ENCODE results near the gene HEXA.
A peak's percentile ranks its signal among the peaks of the same experiment; 100 is the strongest.

HEXA gene

GRCh38 chr15:72312605-72313447, 63.0 kb downstream of the HEXA start:
- peak; percentile 86 for DNase-seq (ENCODE audit: low spot score)
- peak; percentile 79 for TF ChIP-seq CTCF (IDR thresholded peaks at IDR 0.05; ENCODE audit: extremely low read depth, missing control alignments)

DNA sequence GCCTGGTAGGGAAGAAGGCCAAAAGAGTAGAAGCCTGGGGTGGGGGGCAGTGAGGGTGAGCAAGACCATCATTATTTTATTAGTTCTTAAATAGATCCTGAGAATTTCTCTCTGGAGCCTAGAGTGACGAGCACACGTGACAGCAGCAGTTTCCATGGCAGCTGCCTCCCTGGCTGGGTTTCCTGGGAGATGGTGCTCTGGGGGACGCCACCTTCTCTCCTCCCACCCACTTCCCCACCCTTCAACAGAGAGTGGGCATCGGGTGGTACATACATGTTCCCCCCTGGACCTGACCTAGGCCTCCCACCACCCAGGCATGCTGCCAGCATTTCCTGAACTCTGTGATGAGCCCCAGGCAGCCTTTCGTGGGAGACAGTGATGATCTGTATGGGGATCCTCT, 68.8 kb downstream of the HEXA start:
- no peak for DNase-seq (ENCODE audit: low spot score)
- no peak for TF ChIP-seq CTCF (IDR thresholded peaks at IDR 0.05; ENCODE audit: extremely low read depth, missing control alignments)

DNA sequence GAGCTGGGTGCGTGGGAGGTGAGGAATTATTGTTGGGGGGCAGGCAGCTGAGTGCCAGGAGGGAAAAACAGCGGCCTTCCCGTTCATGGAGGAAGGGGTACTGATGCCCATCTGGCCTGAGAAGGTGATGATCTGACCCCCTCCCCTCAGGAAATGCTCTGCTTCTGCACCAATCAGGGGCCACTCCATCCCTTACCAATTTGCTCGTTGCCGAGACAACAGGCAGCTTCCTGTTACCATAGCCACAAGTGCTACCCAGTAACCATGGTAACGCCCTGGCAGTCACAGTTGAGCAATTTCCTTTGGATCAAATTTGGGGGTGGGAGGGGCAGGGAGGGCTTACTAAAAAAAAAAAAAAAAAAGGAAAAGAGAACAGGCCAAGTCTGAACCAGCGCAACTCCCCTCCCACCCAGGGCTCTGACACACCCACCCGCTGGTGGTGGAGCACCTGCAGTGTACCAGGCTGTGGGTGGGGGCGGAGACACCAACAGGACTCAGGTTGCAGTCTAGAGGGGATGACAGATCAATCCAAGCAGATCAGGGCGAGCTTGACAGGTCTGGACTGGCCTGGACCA, 69.5 kb downstream of the HEXA start:
- no peak for DNase-seq (ENCODE audit: low spot score)
- no peak for TF ChIP-seq CTCF (IDR thresholded peaks at IDR 0.05; ENCODE audit: extremely low read depth, missing control alignments)

DNA sequence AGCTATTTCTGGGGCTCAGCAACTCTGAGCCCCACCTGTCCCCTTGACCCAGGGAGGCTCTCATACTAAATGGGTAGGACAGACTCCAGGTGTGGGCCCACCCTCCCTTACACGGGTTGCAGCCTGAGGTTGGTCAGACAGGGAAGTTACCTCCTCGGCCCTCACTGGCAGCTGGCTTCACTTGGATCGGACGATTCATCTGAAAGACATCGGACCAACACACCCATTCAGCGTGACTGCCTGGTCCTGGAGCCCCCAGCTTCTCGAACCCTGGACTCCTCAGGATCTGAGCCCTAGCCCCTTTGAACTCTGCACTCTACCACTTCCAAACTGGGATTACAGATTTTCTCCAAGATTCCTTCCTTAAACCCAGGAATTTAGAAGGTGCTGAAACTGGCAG, 71.2 kb downstream of the HEXA start:
- TF ChIP-seq CTCF (IDR thresholded peaks at IDR 0.05; ENCODE audit: extremely low read depth, missing control alignments), result no peak
- no peak for DNase-seq (ENCODE audit: low spot score)

DNA sequence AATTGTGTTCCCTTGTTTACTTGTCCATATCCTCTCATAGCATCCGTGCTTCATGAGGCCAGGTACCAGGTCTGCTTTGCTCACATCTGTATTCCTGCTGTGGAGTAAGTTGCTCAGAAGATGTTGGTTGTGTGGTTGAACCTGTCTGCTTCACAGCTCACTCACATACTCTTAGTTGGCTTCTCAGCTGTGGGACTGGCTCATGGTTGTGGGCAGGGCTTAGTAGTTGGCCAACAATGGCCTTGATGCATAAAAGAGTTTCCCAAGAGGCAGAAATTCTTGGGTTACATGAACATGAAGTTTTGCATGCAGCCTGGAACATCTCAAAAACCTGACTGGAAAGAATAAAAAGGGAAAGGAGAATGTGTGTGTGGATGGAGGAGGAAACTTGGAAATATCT, 72.9 kb downstream of the HEXA start:
- DNase-seq (ENCODE audit: low spot score), result no peak
- TF ChIP-seq CTCF (IDR thresholded peaks at IDR 0.05; ENCODE audit: extremely low read depth, missing control alignments), result no peak
